Hematopoietic multipotent progenitor cell treated with erythropoietin and hydrocortisone succinate and interleukin-3 and kit ligand, for 6 days (in vitro differentiated cells): ENCODE measurements around the gene TXNDC11.
A peak's percentile ranks its signal among the peaks of the same experiment; 100 is the strongest.

Experiments
- DNase-seq: peaks from one replicate; pipeline ENCODE4 v3.0.0-alpha.2; 2015

Gene TXNDC11

DNA sequence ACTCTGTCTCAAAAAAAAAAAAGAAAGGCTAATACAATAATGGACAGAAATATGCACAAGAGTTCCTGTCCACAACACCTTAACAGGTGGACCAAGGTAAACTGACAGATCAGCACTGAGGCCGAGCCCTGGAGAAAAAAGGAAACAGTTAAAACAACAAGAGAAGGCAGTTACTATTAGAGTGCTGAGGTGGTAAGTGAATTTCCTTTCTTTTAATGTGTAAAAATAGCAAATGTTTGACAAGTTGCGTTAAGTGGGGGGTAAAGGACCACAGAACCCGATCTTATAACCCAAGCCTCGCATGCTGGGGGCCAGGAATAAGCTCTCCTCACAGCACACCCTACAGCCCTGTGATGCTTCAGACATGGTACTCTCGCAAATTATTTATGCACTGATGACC, 24.8 kb downstream of the TXNDC11 start:
- DNase-seq = no peak

DNA sequence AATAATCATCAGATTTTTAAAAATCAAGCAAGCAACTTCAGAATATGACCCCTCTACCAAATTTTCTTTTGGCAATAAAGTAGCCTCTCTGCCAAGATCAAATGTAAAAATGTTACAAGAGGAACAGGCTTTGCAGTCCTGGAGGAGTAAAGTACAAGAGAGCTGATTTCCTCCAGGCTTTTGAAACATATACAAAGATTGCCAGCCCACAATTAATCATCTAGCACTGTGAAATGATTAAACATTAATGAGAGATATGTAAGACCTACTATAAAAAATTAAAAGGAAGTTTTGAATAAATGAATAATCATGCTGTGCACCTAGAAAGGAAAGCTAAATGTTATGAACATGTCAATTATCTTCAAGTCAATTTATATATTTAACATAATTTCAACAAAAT, 26.3 kb downstream of the TXNDC11 start:
- DNase-seq = no peak

DNA sequence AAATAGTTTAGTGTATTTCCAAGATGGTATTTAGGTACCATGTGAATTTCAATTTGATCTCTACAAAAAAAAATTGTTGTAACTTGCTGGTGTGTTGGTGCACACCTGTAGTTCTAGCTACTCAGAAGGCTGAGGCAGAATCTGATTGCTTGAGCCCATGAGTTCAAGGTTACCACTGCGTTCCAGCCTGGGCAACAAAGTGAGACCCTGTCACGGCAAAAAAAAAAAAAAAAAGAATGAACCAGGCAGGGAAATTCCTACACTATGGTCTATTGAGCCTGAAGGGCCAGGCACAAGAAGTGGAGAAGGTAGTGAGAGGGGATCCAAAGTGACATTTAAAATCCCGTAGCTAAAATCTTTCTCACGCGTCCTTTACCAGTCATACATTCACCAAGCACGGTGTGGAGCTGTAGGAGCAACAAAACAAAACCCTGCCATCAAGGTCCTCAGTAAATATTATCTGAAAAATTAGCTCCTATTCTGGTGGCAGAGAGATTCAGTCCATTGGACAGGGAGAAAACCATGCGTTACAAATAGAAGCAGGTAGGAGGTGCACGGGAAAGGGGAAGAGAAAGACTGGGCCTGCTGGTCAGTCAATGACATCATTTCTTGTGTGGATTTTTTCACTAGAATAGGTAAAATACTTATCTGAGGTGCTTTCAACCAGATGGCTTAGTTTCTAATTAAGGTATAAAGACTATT, 27.3 kb downstream of the TXNDC11 start:
- DNase-seq = no peak

DNA sequence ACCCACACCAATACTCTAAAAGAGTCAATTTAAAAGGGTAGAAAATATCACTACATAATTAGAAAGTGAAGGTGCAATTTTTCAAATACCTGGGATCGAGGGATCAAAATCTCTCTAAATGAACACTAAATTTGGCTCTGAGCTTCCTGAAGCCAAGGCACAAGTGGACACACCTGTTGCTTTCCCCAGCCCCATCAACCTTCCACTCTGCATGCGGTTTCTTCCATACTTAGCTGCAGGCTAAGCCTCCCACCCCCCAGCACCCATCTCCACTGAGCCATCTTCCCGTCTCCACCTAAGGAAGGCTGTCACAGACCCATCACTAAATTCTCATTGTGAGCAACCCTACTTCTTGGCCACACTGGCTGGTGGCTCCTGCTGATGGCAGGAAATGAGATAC, 30.5 kb downstream of the TXNDC11 start:
- DNase-seq = no peak

DNA sequence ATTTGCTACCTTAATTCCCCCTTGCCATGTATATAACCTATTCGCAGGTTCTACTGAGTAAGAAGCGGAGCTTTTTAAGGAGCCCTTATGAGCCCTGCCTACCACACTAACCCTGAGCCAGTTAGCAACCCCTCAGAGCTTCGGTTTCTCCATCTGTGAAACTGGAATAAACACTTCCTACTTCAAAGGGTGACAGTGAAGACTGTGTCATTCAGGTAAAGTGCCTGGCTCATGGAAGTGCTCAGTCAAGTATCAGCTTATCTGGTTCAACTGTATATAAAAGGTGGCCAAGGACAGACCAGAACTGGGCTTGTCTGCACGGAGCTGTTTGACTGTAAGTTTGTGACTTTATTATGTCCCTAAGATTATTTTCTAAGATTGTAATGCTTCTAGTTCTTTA, 31.0 kb downstream of the TXNDC11 start:
- no peak for DNase-seq

DNA sequence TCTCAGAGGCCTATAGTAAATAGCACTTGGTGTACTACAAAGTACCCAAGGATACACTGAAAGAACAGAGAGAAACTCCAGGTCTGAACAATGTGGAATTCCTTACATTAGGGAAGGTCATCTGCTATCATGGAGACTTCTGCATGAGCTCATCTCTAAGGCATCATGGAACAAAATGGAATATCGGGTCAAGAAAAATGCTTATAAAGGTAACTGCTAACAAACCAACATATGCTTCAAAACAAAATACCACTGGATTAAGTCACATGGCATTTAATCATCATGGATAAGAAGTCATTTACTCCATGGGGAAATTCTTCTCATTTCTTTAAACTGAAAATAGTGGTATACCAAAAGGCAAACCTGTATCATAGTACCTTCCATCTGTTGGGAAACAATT, 34.2 kb downstream of the TXNDC11 start:
- no peak for DNase-seq

DNA sequence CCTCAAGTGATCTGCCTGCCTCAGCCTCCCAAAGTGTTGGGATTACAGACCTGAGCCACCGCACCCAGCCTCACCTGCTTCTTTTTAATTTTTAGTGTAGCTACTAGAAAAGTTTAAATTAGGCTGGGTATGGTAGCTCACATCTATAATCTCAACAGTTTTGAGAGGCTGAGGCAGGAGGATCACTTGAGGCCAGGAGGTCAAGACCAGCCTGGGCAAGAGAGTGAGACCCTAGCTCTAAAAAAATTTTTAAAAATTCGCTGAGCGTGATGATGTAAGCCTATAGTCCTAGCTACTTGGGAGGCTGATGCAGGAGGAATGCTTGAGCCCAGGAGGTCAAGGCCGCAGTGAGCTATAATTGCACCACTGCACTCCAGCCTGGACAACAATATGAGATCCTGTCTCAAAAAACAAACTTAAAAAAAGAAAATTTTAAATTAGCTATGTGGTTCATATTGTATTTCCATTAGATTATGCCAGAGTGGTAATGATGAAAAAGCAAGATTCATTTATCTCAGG, 34.9 kb downstream of the TXNDC11 start:
- no peak for DNase-seq

DNA sequence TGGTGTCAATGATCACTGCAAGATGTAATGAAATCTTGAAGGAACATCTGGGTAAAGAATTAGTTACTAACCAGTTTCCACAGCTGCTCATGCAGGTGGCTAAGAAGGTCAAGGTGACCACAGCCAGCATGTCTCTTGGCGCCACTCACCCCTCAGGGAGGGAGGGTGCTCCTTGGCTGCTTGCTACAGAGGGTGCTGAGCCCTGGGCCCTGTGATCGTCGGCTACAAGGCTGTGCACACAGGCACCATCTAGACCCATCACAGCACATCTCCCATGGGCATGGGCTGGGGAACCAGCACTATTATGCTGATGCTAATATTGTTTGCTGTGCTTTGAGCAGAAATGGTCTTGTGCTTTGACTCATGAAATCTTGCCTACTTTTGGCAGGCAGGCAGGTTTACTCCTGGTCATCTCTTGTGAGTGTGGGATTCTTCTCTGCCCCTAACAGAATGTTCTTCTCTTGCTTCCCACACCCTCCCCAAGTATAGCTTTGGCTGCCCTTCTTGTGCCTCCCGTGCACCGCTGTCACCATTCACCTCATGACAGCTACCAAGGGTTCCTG, 36.4 kb downstream of the TXNDC11 start:
- DNase-seq = peak; percentile 21

DNA sequence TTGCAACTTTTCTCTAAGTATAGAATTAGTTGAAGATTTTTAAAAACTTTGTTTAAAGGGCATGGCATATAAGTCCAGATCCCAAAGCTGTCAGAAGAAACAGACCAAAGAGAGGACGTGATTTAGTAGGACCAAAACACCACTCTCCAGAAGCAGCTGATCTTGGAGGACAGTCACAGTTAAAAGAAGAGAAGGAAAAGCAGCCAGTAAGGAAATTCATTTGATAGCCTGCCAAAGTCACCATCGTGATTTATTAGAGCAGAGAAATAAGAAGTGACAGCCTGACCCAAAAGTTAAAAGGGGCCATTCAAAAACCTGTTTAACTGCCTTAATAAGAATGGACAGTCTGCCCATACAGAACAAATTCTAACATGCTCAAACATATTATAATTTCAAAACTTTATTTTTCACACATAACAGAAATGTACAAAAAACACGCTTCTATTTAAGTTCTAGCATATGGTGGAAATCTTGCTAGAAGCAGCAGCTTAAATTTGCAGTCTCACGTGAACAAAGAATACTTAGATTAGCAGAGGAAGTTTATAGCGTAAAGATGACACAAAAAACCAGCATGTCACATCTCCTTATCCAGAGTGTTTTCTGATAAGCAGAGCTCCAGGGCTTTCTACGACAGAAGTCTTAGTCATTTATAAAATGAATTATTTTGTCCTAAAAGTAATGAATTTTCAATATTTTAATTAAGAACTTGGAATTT, 37.2 kb downstream of the TXNDC11 start:
- DNase-seq = peak; percentile 45

DNA sequence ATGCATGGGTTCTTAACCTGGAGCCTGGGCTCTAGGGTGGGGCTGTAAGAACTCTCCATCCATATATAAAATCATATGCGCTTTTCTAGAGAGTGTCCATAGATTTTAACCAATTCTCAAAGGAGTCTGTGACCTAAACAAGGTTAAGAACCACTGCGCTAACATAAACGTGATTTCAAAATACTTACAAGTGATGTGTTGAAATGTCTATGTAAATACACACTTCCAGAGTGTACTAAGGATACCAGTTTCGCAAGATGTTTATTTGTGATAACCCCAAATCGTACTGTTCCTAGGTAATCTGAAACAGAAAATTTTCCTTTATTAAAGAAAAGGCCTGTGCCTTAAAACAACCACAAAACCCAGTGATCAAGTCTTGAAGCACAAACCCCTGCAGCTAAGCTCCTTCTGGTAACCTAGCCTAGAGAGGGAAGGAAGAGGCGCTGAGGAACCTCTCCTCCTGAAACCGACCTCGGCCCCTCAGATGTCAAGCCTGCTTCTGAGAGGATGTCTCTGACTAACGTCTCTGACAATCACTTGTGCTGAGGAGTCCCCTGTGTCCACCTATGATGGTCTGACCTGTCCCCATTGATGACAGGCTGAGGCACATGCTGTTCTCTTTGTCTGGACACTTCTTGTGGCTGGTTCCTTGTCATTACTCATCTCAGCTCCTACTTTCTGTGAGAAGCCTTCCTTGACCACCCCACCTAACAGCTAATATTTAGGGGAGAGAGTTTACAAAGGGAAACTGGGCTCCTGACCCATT, 42.2 kb downstream of the TXNDC11 start:
- peak; percentile 27 for DNase-seq

DNA sequence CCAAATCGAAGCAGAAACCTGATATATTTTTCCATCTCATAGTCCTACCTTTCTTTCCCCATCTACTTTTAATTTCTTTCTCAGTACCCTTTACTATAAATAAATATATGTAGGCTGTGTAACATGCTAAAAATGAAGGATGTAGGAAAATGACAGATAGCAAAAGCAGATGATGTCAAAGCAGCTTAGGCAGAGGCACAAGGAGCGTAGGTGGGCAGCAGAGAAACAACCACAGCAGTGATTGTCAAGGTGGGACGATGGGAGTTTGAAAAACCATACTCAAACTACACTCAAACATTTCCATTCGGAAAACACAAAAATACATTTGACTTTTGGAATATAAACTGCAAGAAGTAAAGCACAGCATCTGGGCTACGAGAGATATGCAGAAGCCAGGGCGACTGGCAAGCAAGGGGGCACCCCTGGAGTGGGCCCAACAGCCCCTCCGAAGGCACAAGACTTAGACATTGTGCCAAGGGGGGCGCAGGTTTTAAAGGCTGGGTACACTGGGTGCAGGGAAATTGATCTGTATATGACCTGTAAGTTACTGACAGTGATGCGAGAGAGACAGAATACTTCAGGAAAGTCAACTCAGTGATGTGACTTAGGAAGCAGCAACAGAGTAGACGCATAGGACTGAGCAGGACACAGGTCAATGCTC, 43.3 kb downstream of the TXNDC11 start:
- no peak for DNase-seq

DNA sequence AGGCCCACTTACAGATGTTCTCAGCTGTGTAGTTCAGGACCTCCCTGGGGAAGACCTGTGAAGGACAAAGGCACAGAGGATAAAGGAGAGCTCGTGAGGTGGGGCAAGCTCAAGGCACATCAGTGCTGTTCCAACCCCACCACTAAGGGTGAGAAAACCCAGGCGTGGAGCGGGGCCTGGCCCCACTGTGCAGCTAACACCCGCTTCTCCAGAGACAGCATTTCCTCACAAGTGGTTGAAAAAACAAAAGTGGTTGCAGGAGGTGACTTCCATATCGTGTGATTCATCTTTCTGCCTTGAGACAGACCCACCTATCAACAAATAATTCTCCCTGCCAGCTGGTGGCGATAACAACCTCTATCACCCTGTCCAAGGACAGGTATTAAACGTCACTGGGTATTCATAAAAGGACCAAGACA, 44.4 kb downstream of the TXNDC11 start:
- peak; percentile 31 for DNase-seq

DNA sequence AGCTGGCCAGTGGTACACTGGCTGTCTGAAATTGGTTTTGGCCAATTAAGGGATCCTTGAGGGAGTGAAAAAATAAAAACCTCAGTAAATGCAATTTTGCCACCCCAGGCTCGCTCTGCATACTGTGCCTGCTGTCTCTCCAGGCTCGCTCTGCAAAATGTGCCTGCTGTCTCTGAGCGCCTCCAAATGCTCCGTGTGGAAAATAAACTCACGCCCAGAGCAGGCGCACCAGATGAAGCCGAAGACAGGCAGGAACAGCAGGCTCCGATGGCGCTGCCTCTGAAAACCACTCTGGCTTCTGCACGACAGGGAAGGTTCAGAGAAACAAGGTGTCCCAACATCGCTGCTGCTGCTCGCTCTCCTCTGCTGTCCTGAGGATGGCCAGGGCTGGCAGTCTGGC, 45.3 kb downstream of the TXNDC11 start:
- no peak for DNase-seq

DNA sequence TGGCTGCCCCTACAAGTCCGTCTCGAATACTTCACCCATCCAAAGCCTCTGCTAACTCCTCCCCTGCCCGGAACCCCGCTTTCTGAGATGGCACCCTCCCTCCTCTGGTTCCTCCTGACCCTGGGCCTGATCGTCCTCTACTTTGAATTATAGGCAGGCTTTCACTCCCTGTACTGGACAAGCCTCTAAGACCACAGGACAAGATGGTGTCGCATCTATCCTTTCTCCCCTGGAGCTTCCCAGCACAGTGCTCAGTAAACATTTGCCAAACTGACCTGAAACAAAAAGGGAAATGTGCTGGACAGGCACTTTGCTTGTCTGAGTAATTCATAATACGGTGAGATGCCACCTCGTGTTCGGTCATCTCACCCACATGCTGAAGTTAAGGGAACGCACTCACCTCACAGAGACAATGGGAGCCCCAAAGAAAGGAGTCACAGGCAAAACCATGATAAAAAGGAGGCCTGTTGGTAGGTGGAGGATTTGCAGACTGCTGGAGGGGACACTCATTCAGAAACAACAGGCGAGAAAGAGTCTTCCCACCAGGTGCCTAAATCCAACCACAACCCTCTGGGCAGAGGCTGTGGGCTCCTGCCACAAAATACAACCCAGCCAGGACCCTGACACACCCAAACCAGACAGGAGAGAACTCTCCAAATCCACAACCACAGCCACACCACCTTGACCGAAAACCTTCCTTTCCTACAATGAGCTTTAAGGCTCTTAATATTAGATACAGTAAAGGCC, 46.2 kb downstream of the TXNDC11 start:
- DNase-seq = no peak

DNA sequence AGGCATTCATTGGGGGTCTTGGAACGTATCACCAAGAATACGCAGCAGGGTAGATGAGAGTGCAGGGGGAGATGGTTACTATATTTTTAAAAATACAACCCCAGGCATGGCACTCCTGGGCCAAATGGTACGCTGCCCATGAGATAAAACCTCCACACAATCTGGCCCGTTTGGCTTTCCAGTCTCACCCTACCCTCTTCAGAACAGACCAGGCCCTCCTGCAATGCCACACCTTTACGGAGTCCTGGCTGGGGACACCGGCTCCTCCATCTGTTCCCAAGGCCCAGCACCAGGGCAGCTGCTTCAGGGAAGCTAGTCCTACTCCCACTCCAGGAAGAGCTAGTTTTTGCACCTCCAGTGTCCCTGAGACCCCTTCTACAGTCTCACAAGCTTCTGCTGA, 50.0 kb downstream of the TXNDC11 start:
- DNase-seq = no peak

DNA sequence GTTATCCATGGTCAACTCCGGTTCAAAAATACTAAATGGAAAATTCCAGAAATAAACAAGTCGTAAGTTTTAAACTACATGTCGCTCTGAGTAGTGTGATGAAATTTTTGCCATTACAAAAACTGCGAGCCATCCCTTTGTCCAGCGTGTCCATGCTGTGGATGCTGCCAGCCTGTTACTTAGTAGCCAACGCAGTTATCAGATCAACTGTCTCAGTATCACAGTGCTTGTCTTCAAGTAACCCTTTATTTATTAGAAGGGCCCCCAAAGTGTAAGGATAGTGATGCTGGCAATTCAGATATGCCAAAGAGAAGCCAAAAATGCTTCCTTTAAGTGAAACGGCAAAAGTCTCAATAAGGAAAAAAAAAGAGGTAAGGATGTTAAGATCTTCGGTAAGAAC, 50.5 kb downstream of the TXNDC11 start:
- no peak for DNase-seq

DNA sequence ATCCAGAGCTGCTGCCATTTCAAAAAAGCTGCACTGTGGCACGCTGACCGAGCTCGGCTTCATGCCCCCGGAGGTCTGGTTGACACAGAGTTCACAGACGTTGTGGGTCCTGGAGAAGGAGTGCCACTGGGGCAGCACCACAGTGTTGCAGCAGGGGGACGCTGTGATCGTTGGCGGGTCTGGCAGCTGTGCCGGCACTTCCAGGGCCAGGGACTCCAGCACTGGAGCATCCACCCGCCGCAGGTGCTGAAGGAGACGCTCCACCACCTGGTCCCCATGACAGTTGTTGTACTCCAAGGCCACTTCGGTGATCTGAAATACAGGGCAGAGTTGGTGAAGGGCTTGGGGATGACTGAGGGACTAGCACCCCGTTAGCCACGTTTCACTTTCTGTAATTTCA, 50.9 kb downstream of the TXNDC11 start:
- DNase-seq = no peak

DNA sequence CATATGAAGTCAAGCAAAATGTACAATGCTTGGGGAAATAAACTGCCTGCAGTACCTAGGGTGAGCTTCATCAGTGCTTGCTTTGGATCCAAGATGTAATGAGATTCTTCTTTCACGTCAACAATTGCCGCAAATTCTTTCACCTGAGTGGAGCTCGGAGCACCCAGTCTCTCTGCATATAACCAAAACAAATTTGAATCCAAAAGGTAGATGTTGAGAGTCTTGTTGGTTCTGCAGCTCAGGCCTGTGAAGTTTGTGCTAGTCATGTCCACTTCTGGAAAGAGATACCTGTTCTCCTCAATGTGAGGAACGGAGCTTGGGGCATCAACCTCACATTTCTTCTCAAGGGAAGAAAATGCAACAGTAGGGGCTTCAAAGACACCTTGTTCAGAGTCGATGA, 51.4 kb downstream of the TXNDC11 start:
- no peak for DNase-seq

DNA sequence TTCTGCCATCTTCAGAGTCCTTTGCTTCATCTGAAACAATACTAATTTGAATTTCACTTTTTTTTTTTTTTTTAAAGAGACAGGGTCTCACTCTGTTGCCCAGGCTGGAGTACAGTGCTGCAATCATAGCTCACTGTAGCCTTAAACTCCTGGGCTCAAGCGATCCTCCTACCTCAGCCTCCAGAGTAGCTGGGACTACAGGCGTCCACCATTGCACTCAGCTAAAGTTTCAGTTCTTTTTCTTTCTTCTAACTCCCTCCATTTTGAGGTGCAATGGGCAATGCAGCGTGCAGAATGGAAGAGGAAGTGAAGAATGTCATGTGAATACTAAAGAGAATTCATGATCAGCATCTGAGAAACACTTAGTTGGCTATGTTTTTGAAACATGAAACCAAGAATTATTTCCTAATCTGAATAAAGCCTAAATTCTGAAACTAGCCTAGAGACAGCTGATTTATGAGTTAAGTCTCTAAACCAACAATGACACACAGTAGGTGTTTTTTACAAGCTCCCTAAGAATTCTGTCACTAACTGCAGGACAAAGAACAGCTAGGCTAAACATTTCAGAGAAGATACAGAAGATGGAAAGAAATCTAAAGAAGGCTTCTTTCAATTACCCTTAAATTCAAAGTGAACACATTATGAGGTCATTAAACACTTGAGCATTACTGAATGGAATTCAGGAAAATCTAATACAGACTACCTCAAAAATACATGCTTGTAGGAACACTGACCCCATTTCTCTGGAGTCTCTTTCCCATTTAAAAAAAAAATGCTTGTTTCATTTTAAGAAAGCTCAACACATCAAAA, 53.4 kb downstream of the TXNDC11 start:
- DNase-seq = no peak

DNA sequence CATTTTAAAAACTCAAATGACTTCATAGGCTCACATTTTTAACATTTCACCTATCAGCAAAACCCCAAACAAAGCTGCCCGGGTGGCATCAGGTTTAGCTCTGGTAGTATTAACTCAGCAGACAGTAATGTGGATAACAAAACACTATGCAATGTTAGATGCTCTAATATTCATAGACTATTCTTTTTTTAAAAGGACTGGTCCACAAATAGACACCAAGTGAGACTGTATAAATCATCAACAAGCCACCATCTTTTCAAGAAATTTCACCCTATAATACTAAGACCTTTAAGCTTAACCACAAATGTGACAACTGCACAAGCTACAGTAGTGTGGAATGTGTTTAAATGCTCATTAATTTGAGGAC, 54.2 kb downstream of the TXNDC11 start:
- DNase-seq = no peak
